Activated gamma-delta T cell treated with anti-CD3 and anti-CD28 coated beads, Interleukin-2, amount 50 U/mL, for 16 hours (primary cell): Measurements from ENCODE around the gene RNF26.
A peak's percentile ranks its signal among the peaks of the same experiment; 100 is the strongest.

ENCODE experiments used
- DNase-seq: peaks from one replicate; pipeline ENCODE4 v3.0.0-alpha.2; 2020; ENCODE audit warnings: low read depth

Gene RNF26

DNA sequence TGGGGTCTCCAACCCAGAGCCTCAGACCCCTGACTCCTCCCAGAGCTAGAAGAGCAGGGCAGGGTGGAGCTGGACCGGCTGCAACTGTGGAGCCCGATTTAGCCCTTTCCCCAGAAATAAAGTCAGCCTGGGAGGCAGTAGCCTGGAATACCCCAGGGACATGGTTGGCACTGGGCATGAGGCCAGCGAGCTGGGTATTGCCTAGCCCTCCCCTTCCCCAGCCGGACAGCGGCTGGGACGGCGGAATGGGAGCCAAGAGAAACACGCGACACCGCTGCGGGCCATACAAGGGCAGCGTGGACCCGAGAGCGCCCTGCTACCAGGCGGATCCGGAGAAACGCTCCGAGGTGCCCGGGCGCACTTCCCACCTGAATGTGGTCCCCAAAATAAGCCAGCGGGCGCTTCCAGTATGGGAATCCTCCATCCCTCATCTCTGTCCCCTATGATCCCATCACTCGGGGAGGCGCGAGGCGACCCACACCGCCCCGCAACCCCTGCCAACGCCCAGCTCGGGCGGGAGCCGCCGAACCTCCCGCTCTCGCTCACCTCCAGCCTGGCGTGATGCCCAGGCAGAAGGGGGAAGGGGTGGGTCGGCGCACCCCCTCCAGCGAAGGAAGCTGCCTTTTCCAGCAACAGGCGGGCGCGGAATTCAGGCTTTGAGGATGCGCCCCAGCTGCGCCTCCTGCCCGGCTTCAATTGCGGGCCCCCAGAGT lies 18.2 kb upstream of the RNF26 start:
- no peak for DNase-seq

DNA sequence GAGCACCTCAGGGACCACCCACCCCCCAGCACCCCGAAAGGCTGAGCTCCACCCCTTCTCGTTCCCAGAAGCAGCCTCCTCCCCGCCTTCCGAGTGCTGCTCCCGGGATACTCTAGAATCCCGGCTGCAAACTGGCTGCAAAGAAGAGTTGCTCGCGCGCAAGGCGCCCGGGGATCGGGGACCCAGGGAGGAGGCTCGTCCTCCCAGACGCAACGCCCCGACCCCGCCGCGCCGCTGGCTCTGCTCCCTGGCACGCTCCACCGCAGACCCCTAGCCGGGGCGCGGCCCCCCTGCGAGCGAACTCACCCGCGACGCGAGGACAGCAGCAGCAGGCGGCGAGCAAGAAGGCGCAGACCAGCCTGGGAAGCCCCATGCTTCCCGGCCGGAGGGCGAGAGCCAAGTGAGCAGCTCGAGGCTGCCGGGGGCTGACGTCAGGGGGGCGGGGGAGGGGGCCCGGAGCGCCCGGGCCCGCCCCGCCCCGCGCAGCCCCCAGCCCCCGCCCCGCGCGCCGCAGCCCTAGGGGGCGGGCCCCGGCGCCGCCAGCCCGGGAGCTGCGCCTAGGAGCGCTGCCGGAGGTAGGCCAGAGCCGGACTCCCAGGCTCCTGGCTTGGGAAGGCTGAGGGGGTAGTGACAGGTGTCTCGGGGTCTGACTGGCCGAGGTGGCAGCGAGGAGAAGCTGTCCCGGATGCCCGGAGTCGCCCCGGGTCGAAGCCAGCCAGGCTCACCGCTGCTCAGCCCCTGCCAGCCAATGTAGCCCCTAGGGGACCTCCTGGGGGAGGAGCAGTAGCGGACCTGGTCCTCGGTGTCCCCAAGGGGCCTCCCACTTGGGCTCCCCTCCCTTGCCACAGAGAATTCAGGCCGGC lies 17.4 kb upstream of the RNF26 start, which contains the start of gene MCAM:
Gene MCAM (minus strand): TSS at position 402 of the 863 bp plus-strand sequence. CDS start 29 bp downstream, at position 373.
- no peak for DNase-seq

DNA sequence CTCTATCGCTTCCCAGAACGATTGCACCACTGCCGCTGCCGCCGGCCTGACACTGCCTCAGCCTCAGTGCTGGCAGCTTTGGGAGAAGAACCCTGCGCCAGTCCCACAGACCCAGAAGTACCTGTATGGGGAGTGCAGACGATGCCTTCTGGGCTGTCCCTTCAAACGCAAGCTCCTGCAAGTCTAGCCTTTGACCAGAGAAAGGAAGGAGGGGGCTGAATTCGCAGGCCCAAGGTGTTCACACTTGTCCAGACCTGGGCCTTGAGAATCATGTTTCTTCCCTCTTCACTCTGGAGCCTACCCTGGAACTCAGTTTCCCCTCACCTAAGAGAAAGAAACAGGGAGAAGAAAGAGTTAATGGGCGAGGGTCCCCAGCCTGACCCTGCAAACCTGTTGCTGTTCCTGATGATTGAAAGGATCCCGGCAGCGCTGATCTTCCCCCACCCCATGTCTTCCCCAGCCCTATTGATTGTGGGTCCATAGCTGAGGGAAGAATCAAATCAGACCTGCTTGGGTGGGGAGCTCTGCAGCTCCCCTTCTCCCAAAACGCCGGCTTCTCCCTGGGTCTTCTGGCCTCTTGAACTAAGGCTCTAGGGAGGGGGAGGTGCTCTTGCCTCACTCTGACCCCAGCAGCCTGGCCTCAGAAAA lies 16.6 kb upstream of the RNF26 start:
- DNase-seq, result no peak

DNA sequence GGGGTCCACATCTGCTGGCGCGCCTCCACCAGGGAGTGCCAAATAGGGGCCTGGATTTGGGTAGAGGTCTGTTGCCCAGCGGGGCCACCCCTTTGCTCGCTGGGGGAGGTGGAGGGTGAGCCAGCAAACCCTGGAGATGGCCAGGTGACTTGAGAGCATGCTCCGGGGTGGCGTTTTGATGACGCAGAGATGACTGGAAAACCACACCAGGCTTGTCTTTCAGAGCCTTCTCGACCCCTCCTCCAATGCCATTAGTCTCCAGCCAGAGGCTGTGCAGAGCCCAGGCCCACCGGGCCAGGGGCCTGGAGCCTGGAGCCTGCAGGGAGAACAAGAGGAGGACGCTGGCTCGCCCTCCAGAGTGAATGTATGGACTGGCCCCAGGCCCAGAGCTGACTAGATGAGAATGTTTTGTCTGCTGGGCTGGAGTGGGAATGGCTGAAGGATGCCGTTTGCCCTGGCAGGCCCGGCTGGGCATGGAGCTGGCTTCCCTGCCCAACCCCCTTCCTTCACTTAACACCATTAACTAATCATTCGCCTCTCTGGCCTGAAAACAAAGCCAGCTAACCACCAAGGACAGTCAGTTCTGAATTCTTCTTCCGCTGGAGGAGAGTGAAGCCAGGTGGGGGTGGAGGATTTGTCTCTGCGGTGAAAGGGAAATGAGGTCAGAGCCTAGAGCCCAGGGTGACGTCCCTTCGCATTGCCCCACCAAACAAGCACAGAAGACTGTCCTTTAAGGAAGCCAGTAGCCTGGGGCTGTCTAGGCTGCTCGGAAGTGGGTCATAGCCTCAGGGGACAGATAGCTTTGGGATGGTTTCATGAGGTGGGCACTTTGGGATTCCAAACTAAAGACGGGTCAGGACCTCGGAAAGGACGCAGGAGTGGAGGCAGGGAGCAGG lies 15.8 kb upstream of the RNF26 start:
- DNase-seq, result no peak

DNA sequence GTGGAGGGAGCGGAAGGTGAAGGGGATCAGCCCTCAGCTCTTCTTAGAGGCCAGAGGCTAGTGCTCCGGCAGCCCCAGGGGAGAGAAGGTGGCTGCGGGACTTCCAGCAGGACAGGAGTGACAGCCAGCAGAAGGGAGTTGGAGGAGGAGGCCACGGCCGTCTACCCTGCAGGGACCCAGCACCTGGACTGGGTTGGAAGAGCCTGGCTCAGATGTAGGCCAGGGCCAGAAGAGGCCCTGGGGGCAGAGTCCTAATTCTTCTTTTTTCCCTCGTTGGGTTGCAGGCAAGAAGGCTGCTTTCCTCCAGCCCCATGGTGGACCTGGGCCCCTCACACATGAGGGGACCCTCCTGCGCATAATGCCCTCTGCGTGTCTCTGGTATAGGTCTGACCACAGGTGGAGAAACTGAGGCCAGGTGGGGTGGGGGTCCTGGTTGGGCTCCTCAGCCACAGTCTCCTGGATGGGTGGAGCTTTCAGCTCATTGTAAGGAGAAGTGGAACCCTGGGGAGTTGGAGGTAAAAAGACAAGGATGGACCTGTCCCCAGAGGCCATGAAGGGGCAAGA lies 15.1 kb upstream of the RNF26 start:
- no peak for DNase-seq

DNA sequence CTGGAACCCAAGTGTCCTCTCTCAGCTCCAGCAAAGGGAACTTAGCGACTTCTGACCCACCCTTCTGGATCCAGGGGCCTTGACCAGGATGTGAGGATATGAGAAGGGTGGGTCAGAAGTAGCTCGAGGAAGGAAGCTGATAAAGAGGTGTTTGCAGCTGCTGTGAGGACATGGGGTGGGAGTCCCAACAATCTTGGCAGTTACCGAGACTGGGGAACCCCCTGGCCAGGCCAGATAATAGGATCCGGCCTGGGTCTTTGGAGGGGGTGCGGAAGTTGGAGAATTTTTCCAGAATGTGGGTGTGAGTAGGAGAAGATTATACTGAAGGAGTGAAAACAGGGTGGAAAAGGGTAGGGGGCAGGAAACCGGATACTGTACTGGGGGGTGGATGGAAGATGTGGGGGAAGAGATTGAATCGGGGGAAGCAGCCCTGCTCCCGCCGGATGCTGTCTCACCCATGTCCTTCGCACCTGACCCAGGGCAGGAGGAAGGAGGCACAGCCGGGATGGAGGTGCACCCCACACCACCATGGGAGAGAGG lies 14.6 kb upstream of the RNF26 start:
- DNase-seq, result no peak

DNA sequence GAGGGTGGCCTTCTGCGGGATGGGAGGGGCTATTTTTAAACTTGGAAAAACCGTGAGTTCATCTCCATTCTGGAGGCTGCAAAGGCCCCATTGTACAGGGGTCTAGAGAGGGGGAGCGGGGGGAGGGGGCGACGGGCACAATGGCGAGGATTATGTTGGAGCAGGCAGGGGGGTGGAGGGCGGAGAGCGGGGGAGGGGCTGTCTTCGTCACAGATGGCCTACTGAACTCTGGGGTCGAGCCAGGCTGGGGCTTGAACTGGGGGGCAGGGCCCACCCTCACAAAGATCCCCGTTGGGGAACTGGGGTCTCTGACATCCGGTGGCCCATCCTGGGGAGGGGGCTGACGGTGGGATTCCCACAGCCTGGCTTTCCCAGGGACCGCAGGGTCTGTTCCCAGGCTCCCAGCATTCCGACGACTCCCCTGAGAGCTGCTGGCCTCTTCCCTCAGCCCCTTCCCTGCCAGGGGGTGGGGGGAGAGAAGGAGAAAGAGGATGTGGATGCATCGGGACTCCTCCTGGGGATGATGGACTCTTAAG lies 14.0 kb upstream of the RNF26 start:
- DNase-seq, result no peak

DNA sequence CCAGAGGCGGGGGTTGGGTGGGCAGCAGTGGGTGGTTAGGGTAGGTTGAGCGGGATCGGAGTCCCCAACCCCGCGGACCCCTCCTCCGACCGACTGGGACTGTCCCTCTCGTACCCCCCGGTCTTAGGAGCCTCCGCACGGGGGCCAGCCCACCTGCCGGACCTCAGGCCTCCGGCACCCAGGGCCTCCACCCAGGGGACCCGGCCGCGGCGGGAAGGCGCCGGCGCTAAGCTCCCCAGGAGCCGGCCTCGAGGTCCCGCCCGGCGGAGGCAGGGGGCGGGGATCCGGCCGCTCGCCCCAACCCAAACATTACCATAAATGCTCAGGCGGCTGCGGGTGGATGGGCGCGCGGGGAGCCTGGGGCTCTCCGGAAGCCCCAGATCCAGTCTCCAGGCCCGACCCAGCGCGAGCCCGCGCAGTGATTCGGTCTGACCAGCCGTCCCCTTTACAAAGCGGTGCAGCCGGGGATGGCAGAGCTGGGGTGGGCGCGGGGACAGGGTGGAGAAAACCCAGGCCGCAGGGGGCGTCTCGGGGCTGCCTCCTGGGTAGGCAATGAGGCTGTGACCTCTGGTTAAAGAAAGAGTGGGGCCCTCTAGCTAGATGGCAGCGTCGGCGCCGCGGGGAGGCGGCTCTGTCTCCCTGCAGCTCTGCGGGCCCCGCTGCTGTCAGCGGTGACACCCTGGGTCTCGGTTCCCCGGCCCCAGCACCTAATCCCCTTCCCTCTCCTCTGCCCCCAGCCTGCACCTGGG lies 13.4 kb upstream of the RNF26 start:
- no peak for DNase-seq

DNA sequence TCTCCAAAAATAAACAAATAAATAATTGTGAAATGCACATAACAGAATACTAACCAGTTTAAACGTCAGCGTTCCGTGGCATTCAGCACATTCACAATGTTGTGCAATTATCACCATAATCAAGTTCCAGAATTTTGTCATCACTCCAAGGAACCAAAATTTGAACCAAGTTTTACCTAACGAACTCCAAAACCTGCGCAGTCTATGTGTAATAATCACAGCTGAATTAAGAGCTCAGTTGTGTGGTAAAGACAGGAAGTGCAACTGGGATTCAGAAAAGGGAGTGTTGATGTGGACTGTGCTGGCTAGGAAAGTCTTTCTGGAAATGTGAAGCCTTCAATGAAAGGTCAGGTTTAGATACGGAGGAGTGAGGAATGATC lies 12.0 kb upstream of the RNF26 start:
- no peak for DNase-seq

DNA sequence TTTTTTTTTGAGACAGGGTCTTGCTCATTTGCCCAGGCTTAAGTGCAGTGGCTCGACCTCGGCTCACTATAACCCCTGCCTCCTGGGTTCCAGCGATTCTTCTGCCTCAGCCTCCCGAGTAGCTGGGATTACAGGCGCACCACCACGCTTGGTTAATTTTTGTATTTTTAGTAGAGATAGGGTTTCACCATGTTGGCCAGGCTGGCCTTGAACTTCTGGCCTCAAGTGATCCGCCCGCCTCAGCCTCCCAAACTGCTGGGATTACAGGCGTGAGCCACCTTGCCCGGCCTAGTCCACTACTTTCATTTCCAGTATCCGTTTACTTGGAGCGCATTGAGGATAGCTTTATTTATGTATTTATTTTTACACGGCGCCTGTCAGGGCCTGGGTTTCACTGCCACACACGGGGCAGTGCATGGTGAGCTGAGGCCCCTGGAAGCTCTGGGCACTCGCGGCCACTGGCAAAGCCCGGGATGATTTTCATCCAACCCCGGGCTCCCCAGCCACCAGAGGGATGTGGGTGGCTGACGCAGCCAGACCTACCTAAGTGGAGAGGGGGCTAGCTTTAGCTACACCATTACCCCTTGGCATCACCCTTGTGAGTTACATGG lies 11.3 kb upstream of the RNF26 start:
- DNase-seq, result no peak

DNA sequence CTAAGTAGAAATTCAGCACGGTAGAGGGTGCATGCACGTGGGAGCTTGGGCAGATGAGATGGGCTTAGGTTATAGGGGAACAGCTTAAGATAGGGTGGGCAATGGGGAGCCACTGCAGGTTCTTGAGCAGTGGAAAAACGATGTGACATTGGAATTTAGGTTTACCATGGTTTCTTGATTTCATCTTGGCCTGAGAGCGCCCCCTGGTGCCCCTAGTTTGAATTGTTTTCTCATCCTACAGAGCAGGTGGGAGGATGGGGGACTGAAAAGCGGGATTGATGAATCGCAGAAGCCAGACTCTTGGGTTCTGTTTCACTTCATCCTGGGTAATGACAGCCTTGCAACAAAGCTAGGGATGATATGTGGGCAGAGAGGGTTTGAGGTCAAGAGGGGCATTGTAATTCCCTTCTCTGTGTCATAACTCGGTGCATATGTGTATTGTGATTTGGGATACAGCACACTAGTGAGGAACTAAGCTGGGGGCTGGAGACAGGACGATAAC lies 10.7 kb upstream of the RNF26 start:
- peak; percentile 69 for DNase-seq

DNA sequence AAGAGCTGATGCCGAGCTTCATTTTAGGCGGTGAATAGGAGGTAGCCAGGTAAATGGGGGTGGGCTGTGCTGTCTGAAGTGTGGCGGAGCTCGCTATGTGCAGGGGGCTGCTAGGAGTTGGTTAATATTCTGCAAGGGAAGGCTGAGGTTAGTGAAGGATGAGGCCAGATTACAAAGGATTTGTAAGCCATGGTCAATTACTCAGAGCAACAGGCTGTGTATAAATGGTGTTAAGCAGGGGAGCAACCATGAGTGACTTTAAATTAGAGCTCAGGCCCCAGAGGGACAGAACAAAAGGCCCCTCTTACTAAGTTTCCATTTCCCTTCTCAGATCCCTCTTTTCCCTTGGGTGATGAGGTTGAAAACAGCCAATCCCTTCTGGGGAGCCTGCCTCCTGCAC lies 10.1 kb upstream of the RNF26 start:
- no peak for DNase-seq

DNA sequence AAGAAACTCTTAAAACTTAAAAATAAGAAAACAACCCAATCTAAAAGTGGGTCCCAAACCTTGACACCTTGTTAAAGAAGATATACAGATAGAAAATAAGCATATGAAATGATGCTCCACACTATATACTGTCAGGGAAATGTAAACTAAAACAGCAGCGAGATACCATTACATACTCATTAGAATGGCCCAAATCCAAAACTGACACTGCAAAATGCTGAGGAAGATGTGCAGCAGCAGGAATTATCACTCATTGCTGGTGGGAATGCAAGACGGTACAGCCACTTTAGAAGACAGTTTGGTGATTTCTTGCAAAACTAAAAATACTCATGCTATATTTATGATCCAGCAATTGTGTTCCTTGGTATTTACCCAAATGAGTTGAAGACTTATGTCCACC lies 5.0 kb upstream of the RNF26 start:
- DNase-seq, result no peak

DNA sequence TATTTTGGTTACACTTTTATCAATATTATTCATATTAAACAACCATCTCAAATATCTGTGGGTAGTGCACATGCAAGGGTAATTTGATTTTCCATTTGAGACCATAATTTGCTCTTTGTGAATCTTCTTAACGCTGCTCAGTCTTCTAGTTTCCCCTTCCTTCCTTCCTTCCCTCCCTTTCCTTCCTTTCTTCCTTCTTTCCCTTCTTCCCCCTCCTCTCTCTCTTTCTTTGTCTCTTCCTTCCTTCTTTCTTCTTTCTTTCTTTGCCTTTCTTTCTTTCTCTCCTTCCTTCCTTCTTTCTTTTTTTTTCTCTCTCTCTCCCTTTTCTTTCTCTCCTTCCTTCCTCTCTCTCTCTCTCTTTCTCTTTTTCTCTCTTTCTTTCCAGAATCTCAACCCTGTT lies 4.1 kb upstream of the RNF26 start:
- DNase-seq, result no peak

DNA sequence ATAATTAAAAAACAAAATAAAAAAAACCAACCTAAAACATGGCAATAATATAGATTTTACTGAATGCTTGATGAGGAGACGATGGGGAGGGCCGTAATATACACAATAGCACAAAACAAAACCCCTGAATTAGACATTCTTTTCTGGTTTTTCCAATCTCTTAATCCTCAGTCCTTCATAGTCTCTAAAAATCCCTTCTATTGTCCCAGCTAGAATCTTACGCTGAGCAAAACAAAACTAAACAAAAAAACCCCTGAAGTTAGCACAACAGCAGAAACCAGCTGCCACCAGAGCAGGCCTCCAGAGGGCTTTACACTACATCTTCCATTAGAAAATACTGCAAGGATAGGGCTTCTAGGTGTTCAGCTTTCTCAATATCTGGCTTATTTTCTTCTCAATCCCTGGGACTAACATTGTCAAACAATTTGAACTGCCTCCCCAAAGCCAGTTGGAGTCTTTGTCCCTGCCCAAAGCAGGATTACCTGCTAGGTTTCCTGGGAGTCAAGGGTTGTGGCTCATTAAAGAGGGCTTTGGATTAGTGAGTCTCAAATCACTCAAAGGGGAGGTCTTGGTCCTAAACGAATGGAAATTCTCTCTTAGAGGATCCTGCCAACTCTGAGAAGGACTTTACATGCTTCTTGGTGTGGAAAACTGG lies 2.1 kb upstream of the RNF26 start:
- no peak for DNase-seq

DNA sequence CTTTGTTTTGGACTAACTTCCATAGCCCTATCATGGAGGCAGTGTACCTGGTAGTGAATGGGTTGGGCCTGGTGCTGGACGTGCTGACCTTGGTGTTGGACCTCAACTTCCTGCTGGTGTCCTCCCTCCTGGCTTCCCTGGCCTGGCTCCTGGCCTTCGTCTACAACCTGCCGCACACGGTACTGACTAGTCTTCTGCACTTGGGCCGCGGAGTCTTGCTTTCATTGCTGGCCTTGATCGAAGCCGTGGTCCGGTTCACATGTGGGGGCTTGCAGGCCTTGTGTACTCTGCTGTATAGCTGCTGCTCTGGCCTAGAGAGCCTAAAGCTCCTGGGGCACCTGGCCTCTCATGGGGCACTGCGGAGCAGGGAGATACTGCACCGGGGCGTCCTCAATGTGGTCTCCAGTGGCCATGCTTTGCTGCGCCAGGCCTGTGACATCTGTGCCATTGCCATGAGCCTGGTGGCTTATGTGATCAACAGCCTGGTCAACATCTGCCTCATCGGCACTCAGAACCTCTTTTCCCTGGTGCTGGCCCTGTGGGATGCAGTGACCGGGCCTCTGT lies 846 bp downstream of the RNF26 start:
- DNase-seq, result no peak

DNA sequence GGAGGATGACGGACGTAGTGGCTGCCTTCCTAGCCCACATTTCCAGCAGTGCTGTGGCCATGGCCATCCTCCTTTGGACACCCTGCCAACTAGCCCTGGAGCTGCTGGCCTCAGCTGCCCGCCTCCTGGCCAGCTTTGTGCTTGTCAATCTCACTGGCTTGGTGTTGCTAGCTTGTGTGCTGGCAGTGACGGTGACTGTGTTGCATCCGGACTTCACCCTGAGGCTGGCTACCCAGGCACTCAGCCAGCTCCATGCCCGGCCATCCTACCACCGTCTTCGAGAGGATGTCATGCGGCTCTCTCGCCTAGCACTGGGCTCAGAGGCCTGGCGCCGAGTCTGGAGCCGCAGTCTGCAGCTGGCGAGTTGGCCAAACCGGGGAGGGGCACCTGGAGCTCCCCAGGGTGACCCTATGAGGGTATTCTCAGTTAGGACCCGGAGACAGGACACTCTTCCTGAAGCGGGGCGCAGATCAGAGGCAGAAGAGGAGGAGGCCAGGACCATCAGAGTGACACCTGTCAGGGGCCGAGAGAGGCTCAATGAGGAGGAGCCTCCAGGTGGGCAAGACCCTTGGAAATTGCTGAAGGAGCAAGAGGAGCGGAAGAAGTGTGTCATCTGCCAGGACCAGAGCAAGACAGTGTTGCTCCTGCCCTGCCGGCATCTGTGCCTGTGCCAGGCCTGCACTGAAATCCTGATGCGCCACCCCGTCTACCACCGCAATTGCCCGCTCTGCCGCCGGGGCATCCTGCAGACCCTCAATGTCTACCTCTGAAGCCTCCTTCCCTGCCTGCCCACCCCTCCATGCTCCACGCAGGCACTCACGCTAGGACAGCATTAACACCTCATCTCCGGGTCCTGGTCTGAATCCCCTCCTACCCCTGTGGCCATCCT lies 1.6 kb downstream of the RNF26 start:
- no peak for DNase-seq
